Stimulated activated CD4-positive, alpha-beta T cell treated with anti-CD3 and anti-CD28 coated beads, Interleukin-15, amount 100 ng/mL, for 48 hours (primary cell): ENCODE data around the gene LSAMP.
A peak's percentile ranks its signal among the peaks of the same experiment; 100 is the strongest.

ENCODE experiments used
- DNase-seq, 2 donors: peaks; one replicate each; pipeline ENCODE4 v3.0.0-alpha.2; 2020; ENCODE audit warnings: low read depth in 2 of 2

The LSAMP gene

DNA sequence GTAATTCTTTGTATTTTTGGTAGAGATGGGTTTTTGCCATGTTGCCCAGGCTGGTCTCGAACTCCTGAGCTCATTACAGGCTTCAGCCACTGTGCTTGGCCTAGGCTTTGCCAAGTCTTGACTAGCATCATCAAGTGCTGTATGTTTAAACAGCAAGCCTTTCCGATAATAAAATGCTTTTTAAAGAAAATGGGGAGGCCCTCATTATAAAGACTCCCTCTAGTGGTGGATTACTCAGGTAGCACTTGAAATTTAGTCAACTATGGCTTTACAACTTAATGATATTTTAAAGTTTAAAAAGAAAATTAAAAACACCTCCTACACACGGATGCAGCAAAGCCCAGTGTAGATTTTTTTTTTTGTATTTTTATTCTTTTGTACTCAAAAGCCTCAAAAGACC, 608.3 kb downstream of the LSAMP start:
- DNase-seq, result no peak

- no peak for DNase-seq
These were observed 609.3 kb downstream of the LSAMP start for GRCh38 chr3:115835946-115836345.

GRCh38 chr3:115834068-115834467, 611.2 kb downstream of the LSAMP start:
- DNase-seq, result no peak

DNA sequence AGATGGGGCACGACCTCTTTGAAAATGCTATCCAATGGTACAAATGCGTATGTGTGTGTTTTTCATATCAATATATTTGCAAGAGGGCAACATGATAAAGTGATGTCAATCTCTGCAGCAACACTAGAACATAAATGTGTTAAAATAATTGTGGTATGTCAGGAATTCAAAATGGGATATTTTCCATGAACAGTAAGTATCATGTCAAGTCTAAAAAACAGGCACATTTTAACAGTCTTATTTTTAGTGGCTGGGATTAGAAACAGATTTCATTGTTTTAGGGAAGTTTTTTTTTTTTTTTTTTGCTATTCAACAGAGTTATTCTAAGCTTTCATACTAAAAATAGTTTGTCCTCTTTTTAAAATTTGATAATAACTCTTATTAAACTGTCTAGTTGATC, 612.2 kb downstream of the LSAMP start:
- no peak for DNase-seq

DNA sequence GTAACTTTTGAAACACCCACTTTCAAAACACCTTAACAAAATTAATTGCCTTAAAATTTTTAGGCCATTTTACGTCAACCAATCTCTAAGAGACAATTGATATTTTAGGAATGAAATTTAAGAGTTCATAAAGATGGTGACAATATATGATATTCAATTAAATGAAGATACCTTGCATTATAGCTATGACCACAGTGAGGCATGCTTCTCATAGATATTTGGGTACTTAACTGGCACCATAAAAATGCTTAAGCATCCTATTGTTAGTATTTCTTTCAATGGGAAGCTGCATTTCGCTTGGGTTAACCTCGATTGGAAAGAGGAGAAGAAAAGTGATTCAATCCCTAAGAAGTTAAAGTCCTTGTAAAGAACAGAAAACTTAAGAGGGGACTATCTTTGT, 613.0 kb downstream of the LSAMP start:
- DNase-seq, result no peak

GRCh38 chr3:115831864-115832263, 613.4 kb downstream of the LSAMP start:
- no peak for DNase-seq

DNA sequence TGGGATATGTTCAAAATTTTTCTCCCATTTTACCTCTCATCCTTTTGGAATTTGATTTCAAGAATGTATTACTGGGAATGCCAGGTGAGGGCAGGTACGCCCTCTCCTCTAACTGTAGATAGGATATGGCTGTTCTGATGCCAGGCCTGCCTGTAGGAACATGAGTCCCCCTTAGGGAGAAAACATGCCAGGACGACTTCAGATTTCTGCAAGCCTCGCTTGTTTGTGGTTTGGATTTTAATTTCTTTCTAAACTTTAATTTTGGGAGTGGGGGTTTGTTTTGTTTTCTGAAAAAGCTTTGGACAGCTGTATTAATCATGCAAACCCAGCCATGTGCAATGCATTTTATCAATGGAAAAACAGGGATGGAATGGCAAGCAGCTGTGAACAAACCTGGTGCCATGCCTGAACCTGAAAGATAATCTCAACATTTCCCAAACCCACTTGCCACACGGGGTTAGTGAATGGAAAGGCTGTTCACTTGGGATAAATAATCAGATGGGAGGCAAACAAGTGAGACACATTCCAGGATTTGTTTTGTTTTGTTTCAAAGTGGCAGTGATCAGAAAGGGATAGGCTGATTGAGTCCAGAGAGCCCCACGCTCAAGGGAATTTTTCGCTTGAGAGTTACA, 614.4 kb downstream of the LSAMP start:
- no peak for DNase-seq

DNA sequence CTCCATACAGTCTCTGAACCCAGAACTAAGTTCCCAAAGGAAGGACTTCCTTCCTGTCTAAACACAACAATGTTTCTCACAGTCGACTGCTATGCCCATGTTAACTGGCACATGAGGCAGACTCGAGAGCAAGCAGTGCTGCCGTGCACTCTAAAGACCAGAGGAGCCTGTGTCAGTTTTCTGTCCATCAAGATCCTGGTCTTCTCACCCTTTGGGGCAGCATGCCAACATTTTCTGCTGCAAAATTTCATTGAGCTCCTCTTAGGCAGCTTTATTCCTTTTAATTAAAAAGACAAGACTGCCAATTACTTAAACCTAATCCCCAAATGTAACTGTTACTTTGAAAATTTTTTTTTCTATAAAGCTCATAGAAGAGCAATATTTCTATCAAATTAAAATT, 616.9 kb downstream of the LSAMP start:
- DNase-seq, result no peak

DNA sequence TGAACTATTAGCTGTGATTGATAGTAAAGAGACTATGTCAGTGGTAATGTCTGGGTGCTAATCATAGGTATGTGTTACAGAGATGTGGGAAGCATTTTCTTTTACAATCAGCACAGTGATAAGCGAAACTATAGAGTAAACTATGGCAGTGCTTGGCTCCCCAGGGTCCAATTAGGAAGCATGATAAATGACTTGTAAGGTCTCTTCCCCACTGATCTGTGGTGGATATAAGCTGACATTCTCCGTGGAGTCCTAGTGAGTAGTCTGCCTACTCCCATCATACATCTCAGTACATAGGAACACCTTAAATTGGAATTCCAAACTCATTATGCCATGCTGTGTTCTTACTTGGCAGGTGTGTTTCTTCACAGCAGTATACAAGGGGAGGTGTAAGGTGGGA, 617.8 kb downstream of the LSAMP start:
- no peak for DNase-seq

DNA sequence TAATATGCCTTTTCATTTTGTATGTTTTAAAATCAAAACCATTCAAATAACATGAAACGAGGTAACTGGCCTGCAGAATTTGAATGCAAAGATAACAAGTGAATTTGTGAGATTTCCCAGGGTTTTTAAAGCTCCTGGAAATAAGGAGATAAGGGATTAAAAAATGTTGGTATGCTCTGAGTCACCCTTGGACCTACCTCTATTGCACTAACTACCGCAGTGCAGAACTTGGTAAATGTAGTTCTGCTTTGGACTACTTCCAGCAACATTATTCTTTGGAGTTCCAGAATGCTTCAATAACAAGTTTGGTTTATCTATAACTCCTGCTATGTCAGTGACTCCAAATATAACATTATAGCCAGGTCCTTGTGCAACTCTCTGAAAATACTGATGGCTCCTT, 620.2 kb downstream of the LSAMP start:
- DNase-seq, result no peak

DNA sequence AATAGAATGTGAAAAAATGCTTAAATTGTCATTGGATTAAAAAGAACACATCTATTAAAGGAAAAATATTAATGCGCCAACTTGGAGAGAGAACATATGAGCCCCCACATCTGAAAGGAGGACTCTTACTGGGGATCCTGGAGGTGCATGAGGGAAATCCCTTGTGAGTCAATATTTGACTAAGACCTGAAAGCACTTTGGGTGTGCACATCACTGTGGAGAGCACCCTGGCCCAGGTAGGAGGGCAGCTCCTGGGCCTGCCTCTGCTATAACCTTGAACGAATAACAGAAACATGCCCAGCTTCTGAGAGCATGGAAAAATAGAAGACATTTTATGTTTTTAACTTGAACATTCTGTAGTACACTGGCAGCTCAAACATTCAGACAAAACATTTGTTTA, 622.2 kb downstream of the LSAMP start:
- no peak for DNase-seq

GRCh38 chr3:115822579-115822978, 622.7 kb downstream of the LSAMP start:
- DNase-seq, result no peak

GRCh38 chr3:115819785-115820384, 625.4 kb downstream of the LSAMP start:
- peak; percentile 16 to 25 for DNase-seq

DNA sequence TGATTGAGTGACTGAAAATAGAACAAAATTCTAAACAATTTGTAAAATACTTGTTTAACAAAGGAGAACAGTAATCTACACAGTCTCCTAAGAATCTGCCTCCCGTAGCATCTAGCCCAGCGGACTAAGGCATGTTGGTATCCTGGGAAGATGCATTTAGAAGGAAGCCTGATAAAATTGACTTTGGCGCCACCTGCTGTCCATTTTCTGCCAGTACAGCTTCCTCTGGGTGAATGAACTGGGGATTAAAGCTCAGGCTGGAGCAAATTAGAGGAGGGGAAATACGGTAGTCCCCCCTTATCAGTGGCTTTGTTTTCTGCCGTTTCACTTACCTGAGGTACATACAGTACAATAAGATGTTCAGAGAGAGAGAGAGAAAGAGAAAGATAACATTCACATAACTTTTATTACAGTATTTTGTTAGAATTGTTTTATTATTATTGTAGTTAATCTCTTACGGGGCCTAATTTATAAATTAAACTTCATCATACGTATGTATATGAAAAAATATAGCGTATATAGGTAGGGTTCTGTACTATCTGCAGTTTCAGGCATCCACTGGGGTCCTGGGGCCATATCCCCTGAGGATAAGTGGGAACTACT, 630.4 kb downstream of the LSAMP start:
- DNase-seq, result peak; percentile 19 to 50

GRCh38 chr3:115814006-115814405, 631.3 kb downstream of the LSAMP start:
- no peak for DNase-seq

- no peak for DNase-seq
These were observed 636.5 kb downstream of the LSAMP start for GRCh38 chr3:115808816-115809215.

- no peak for DNase-seq
These were observed 637.0 kb downstream of the LSAMP start for GRCh38 chr3:115808244-115808643.

DNA sequence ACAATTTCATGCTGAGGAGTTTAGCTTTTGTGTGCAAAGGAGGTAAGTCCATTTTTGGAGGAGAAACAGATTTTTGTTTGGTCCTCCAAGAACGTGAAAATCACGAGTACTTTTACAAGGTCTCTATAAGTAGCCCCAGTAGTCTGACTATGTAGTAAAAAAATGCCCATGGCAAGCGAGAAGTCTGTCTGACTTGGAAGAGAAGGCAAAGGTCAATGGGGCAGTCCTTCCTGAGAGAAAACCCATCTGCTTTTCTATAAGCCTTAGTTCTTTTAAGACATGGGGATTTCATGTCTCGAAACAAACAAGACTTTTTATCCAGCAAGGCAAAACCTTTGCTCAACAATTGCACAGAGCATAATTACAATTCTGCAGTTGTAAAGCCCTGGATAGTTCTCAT, 638.8 kb downstream of the LSAMP start:
- DNase-seq, result no peak

DNA sequence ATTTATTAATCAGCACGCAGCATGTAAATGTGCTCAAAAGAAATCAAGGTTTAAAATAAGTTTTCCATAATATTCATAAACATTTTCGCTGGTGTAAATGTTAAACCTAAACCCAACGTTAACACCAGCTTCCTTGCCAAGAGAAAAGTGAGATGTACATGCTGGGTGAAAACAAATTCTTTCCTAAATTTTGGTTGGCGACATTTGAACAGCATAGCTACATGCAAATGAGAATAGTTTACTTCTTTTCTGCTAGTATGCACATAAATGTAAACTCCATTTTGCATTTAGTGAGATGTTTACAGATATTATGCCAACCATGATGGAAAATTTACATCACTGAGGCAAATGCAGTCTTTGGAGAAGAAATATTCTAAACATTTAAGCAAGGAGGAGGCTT, 639.8 kb downstream of the LSAMP start:
- DNase-seq, result no peak

GRCh38 chr3:115804713-115805119, 640.6 kb downstream of the LSAMP start:
- DNase-seq, result no peak

DNA sequence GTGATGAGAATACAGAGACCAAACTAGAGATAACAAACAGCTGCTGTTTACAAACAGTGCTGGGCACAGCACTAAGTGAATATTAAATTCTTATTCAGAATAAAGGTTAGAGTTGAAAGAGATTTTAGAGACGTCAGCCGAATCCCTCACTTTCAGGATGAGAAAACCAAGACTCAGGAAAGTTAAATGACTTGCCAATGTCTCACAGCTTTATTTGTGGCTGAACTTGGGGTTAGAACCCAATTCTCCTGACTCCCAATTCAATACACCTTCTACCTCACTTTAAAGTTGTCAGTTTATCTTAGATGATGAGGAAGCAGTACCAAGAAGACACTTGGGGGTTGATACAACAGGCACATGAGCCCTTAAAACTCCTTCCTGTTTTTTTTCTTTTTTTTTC, 641.1 kb downstream of the LSAMP start:
- DNase-seq, result no peak

GRCh38 chr3:115803661-115804060, 641.6 kb downstream of the LSAMP start:
- no peak for DNase-seq

GRCh38 chr3:115800489-115801075, 644.7 kb downstream of the LSAMP start:
- DNase-seq, result no peak
